Measurements from ENCODE around the gene ZBTB32. TPM values are rescaled to one million over a fixed set of nuclear protein-coding genes. Genes with fewer than 3 reads are reported as not detected.
"Not testable (repeated sequence)": the region's sequence is repeated elsewhere in the genome, so short reads cannot be mapped to it uniquely, and the experiment has no call there.

ZBTB32 gene
- total RNA-seq, 1 experiment from 2014 or later, result not detected

DNA sequence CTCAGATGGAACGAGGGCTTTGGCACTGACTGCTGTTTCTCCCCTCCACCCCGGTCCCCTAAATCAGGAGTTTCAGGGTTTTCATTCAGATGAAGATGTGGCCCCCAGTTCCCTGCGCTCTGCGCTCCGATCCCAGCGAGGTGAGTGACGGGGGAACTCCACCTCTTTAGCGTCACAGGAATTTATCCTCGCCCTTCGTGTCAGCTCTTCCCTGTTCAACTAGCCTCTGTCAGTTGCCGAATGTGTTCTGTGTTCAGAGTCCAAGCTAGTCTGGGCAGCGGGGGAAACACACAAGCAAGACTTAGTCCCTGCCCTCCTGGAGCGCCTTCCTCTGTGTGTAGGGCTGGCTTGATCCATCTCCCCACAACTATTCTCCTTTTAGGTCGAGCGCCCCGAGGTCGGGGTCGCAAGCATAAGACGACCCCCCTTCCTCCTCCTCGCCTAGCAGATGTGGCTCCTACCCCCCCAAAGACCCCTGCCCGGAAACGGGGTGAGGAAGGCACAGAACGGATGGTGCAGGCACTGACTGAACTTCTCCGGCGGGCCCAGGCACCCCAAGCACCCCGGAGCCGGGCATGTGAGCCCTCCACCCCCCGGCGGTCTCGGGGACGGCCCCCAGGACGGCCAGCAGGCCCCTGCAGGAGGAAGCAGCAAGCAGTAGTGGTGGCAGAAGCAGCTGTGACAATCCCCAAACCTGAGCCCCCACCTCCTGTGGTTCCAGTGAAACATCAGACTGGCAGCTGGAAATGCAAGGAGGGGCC lies 15.2 kb downstream of the ZBTB32 start:
- H3K9me3 ChIP-seq (replicated peaks), result no peaks in the 10 kb centered on the region
- peaks cover 58% of the 10 kb centered on the region for H3K36me3 ChIP-seq
- peaks cover 22% of the 10 kb centered on the region for H3K4me1 ChIP-seq (replicated peaks)
- H3K4me3 ChIP-seq, result peak overlapping the region; percentile 55
- H3K27me3 ChIP-seq (replicated peaks), result no peaks in the 10 kb centered on the region
- DNase-seq (ENCODE audit: low read depth in 1 of 2, low spot score in 2 of 2), result peak in 1 of 2 experiments; percentile 43
- H3K27ac ChIP-seq, result no peak overlapping the region

DNA sequence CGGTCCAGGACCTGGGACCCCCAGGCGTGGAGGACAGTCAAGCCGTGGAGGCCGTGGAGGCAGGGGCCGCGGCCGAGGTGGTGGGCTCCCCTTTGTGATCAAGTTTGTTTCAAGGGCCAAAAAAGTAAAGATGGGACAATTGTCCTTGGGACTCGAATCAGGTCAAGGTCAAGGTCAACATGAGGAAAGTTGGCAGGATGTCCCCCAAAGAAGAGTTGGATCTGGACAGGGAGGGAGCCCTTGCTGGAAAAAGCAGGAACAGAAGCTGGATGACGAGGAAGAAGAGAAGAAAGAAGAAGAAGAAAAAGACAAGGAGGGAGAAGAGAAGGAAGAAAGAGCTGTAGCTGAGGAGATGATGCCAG lies 15.8 kb downstream of the ZBTB32 start:
- H3K9me3 ChIP-seq (replicated peaks), result no peaks in the 10 kb centered on the region

DNA sequence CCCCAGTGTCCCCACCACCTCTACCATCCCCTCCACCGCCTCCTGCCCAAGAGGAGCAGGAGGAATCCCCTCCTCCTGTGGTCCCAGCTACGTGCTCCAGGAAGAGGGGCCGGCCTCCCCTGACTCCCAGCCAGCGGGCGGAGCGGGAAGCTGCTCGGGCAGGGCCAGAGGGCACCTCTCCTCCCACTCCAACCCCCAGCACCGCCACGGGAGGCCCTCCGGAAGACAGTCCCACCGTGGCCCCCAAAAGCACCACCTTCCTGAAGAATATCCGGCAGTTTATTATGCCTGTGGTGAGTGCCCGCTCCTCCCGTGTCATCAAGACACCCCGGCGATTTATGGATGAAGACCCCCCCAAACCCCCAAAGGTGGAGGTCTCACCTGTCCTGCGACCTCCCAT lies 16.3 kb downstream of the ZBTB32 start:
- peaks cover 68% of the 10 kb centered on the region for H3K36me3 ChIP-seq

More for the DNA sequence above, 15.8 kb downstream of the ZBTB32 start:
- Histone ChIP-seq H3K4me3 (no peak overlapping the region), H3K4me1 (replicated peaks) (peaks cover 22% of the 10 kb centered on the region), H3K36me3 (peaks cover 63% of the 10 kb centered on the region), H3K27ac (no peak overlapping the region), H3K27me3 (replicated peaks) (no peaks in the 10 kb centered on the region)
- DNase-seq (ENCODE audit: low read depth in 1 of 2, low spot score in 2 of 2), result no peak

DNA sequence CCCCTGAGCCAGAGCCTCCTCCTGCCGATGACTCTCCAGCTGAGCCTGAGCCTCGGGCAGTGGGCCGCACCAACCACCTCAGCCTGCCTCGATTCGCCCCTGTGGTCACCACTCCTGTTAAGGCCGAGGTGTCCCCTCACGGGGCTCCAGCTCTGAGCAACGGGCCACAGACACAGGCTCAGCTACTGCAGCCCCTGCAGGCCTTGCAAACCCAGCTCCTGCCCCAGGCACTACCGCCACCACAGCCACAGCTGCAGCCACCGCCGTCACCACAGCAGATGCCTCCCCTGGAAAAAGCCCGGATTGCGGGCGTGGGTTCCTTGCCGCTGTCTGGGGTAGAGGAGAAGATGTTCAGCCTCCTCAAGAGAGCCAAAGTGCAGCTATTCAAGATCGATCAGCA lies 17.0 kb downstream of the ZBTB32 start:
- no peaks in the 10 kb centered on the region for H3K9me3 ChIP-seq (replicated peaks)
- peak in 1 of 2 experiments; percentile 37 for DNase-seq (ENCODE audit: low read depth in 1 of 2, low spot score in 2 of 2)
- H3K36me3 ChIP-seq, result peaks cover 76% of the 10 kb centered on the region
- no peak overlapping the region for H3K4me3 ChIP-seq
- no peak overlapping the region for H3K27ac ChIP-seq
- H3K4me1 ChIP-seq (replicated peaks), result peaks cover 15% of the 10 kb centered on the region
- no peaks in the 10 kb centered on the region for H3K27me3 ChIP-seq (replicated peaks)

More for the DNA sequence above, 16.3 kb downstream of the ZBTB32 start:
- Histone ChIP-seq H3K4me3 (no peak overlapping the region), H3K27me3 (replicated peaks) (no peaks in the 10 kb centered on the region), H3K9me3 (replicated peaks) (no peaks in the 10 kb centered on the region), H3K4me1 (replicated peaks) (peaks cover 22% of the 10 kb centered on the region), H3K27ac (no peak overlapping the region)
- DNase-seq (ENCODE audit: low read depth in 1 of 2, low spot score in 2 of 2), result no peak

DNA sequence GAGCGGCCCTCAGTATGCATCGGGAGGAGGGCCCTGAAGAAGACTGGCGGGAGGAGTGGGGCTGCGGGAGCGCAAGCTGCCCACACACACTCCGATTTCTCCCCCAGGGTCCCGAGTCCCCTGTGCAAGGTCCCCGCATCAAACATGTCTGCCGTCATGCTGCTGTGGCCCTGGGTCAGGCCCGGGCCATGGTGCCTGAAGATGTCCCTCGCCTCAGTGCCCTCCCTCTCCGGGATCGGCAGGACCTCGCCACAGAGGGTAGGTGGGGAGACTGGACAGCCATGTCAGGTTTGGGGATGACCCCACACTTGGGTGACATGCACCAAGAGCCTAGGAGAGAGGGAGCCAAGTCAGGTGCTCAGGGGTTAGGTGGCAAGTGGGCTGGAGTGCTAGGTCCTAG lies 18.1 kb downstream of the ZBTB32 start:
- Histone ChIP-seq H3K27me3 (replicated peaks) (no peaks in the 10 kb centered on the region), H3K4me1 (replicated peaks) (peaks cover 7% of the 10 kb centered on the region), H3K36me3 (peaks cover 85% of the 10 kb centered on the region), H3K4me3 (no peak overlapping the region), H3K27ac (no peak overlapping the region), H3K9me3 (replicated peaks) (no peaks in the 10 kb centered on the region)
- DNase-seq (ENCODE audit: low read depth in 1 of 2, low spot score in 2 of 2), result no peak

DNA sequence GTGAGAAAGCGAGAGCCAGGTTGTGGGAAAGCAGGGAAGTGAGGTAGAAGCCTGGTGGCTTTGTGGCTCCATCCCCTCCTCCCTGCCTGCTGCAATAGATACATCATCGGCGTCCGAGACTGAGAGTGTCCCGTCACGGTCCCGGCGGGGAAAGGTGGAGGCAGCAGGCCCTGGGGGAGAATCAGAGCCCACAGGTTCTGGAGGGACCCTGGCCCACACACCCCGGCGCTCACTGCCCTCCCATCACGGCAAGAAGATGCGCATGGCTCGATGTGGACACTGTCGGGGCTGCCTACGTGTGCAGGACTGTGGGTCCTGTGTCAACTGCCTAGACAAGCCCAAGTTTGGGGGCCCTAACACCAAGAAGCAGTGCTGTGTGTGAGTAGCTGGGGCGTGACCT lies 18.5 kb downstream of the ZBTB32 start:
- Histone ChIP-seq H3K4me1 (replicated peaks) (peaks cover 7% of the 10 kb centered on the region), H3K27ac (no peak overlapping the region), H3K27me3 (replicated peaks) (no peaks in the 10 kb centered on the region), H3K9me3 (replicated peaks) (no peaks in the 10 kb centered on the region), H3K36me3 (peaks cover 89% of the 10 kb centered on the region), H3K4me3 (no peak overlapping the region)
- no peak for DNase-seq (ENCODE audit: low read depth in 1 of 2, low spot score in 2 of 2)

DNA sequence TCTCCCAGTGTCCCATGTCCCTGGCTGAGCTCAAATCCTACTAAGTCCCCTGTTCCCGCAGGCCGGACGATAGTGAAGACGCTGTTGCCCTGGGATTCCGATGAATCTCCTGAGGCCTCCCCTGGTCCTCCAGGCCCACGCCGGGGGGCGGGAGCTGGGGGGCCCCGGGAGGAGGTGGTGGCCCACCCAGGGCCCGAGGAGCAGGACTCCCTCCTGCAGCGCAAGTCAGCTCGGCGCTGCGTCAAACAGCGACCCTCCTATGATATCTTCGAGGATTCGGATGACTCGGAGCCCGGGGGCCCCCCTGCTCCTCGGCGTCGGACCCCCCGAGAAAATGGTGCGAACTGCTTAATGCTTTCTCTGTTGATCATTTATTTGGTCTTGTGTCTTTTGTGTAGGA lies 19.3 kb downstream of the ZBTB32 start:
- Histone ChIP-seq H3K27me3 (replicated peaks) (no peaks in the 10 kb centered on the region), H3K27ac (no peak overlapping the region), H3K4me3 (no peak overlapping the region), H3K4me1 (replicated peaks) (peaks cover 7% of the 10 kb centered on the region), H3K36me3 (peaks cover 92% of the 10 kb centered on the region), H3K9me3 (replicated peaks) (no peaks in the 10 kb centered on the region)
- no peak for DNase-seq (ENCODE audit: low read depth in 1 of 2, low spot score in 2 of 2)

DNA sequence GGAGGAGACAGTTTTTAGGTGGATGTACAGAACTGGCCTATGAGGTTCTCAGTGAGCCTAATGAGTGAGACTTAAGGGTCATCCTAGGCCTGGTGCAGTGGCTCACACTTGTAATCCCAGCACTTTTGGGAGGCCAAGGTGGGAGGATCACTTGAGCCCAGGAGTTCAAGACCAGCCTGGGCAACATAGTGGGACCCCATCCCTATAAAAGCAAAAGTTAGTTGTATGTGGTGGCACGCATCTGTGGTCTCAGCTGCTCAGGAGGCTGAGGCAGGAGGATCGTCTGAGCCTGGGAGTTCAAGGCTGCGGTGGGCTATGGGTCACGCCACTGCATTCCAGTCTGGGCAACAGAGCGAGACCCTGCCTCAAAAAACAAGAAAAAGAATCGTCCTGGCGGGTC lies 19.8 kb downstream of the ZBTB32 start:
- not testable (repeated sequence) for DNase-seq (ENCODE audit: low read depth in 1 of 2, low spot score in 2 of 2); H3K27ac ChIP-seq; H3K4me3 ChIP-seq; H3K27me3 ChIP-seq (replicated peaks); H3K4me1 ChIP-seq (replicated peaks); H3K9me3 ChIP-seq (replicated peaks)
- H3K36me3 ChIP-seq, result peaks cover 93% of the 10 kb centered on the region

DNA sequence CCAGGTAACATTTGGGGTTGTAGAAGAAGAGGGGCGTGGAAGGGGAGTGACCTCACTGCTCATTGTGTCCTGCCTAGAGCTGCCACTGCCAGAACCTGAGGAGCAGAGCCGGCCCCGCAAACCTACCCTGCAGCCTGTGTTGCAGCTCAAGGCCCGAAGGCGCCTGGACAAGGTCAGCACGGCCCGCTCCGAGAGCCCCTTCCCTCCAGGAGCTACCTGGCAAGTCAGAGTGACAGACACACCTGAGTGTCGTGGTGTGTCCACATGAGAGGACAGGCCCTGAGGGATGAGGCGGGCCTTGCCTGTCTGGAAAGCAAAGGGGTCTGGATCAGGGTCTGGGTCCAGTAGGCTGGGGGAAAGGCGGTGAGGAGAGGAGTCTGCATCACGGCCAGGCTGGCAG lies 20.2 kb downstream of the ZBTB32 start:
- peaks cover 93% of the 10 kb centered on the region for H3K36me3 ChIP-seq
- H3K4me3 ChIP-seq, result no peak overlapping the region
- no peak overlapping the region for H3K27ac ChIP-seq
- DNase-seq (ENCODE audit: low read depth in 1 of 2, low spot score in 2 of 2), result no peak
- no peaks in the 10 kb centered on the region for H3K9me3 ChIP-seq (replicated peaks)
- no peaks in the 10 kb centered on the region; the same call in 1 of the 2 replicates for H3K4me1 ChIP-seq (replicated peaks)
- H3K27me3 ChIP-seq (replicated peaks), result no peaks in the 10 kb centered on the region

DNA sequence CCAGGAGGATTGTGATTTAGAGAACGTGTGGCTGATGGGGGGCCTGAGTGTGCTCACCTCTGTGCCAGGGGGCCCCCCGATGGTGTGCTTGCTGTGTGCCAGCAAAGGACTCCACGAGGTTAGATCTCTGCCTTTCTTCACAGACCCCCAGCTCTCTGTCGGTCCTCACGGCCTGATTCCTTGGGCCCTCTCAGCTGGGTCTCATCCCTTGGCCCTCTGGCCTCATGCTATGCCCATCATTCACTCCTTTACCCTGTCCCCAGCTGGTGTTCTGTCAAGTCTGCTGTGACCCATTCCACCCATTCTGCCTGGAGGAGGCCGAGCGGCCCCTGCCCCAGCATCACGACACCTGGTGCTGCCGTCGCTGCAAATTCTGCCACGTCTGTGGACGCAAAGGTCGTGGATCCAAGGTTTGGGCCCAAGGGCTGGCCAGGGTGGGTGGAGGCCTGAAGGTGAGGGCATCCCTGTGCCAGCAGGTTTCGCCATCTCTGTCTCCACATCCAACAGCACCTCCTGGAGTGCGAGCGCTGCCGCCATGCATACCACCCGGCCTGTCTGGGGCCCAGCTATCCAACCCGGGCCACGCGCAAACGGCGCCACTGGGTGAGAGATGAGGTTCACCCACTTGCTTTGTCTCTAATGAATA lies 21.0 kb downstream of the ZBTB32 start:
- Histone ChIP-seq H3K4me3 (no peak overlapping the region), H3K36me3 (peaks cover 94% of the 10 kb centered on the region), H3K9me3 (replicated peaks) (no peaks in the 10 kb centered on the region), H3K27me3 (replicated peaks) (no peaks in the 10 kb centered on the region), H3K4me1 (replicated peaks) (no peaks in the 10 kb centered on the region), H3K27ac (no peak overlapping the region)
- no peak for DNase-seq (ENCODE audit: low read depth in 1 of 2, low spot score in 2 of 2)

DNA sequence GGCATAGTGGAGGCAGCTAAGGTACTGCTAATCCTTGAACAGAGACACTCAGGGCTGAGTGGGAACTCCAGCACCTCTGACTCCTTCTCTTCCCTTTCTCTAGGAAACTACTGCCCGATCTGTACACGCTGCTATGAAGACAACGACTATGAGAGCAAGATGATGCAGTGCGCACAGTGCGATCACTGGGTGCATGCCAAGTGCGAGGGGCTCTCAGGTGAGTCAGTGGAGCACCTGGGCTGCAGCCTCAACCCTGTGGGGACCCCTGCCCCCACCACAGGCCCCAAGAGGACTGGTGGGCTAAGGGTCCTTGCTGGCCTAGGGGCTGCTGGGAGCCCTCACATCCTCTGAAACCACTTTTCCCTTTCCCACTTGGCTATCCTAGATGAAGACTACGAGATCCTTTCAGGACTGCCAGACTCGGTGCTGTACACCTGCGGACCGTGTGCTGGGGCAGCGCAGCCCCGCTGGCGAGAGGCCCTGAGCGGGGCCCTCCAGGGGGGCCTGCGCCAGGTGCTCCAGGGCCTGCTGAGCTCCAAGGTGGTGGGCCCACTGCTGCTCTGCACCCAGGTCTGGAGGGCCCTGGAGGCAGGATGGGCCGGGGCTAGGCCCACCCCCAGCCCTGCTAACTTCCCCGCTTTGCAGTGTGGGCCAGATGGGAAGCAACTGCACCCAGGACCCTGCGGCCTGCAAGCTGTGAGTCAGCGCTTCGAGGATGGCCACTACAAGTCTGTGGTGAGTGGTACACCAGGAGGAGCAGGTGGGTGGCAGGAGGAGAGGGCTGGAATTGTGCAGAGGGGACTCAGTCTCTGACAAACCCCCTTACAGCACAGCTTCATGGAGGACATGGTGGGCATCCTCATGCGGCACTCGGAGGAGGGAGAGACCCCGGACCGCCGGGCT lies 22.9 kb downstream of the ZBTB32 start:
- no peak for DNase-seq (ENCODE audit: low read depth in 1 of 2, low spot score in 2 of 2)
- Histone ChIP-seq H3K27me3 (replicated peaks) (no peaks in the 10 kb centered on the region), H3K9me3 (replicated peaks) (no peaks in the 10 kb centered on the region), H3K4me1 (replicated peaks) (no peaks in the 10 kb centered on the region), H3K36me3 (peaks cover 98% of the 10 kb centered on the region), H3K27ac (no peak overlapping the region), H3K4me3 (no peak overlapping the region)

DNA sequence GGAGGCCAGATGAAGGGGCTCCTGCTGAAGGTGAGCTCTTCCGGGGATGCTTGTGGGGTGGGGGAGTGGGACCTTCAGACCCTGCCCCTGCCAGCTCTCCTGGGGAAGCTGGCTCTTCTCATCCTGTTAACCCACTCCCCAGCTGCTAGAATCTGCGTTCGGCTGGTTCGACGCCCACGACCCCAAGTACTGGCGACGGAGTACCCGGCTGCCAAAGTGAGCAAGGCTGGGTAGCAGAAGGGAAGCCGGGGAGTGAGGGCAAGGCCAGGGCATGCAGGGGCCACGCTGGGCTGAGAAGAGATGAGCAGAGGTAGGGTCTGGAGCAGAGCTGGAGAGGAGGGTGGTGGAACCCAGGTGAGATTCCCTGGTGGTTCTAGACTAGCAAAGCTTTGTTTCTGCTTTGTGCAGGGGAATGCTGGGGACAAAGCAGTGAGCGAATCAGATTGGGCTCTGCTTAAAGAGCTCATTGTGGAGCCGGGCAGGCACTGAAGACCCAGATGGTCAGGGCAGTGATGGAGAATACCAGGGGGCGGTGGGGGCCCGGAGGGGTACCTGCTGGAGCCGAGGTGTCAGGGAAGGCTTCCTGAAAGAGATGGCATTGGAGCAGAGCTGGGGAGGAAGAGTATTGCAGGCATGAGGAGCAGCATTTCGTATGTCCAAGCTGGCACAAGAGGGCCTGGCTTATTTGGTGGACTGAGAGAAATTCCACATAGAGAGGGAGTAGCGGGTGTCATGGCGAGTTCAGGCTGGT lies 23.8 kb downstream of the ZBTB32 start:
- peaks cover 97% of the 10 kb centered on the region for H3K36me3 ChIP-seq
- H3K4me3 ChIP-seq, result no peak overlapping the region
- H3K9me3 ChIP-seq (replicated peaks), result no peaks in the 10 kb centered on the region
- H3K27me3 ChIP-seq (replicated peaks), result no peaks in the 10 kb centered on the region
- H3K27ac ChIP-seq, result no peak overlapping the region
- DNase-seq (ENCODE audit: low read depth in 1 of 2, low spot score in 2 of 2), result no peak
- no peaks in the 10 kb centered on the region for H3K4me1 ChIP-seq (replicated peaks)

DNA sequence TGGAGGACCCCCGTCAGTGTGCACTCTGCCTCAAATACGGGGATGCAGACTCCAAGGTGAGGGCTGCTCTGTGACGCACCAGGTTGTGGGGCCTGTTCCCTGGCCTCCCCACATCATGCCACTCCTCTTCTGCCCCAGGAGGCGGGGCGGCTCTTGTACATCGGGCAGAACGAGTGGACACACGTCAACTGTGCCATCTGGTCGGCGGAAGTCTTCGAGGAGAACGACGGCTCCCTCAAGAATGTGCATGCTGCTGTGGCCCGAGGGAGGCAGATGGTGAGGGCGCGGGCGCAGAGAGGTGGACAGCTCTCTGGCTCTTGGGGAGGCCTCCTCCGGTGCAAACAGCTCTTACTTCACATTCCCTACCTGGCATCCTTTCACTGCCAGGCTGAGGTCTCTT lies 24.7 kb downstream of the ZBTB32 start:
- no peak overlapping the region for H3K27ac ChIP-seq
- no peak overlapping the region for H3K4me3 ChIP-seq
- H3K36me3 ChIP-seq, result peaks cover 95% of the 10 kb centered on the region
- H3K27me3 ChIP-seq (replicated peaks), result no peaks in the 10 kb centered on the region
- H3K4me1 ChIP-seq (replicated peaks), result no peaks in the 10 kb centered on the region
- no peak for DNase-seq (ENCODE audit: low read depth in 1 of 2, low spot score in 2 of 2)
- no peaks in the 10 kb centered on the region for H3K9me3 ChIP-seq (replicated peaks)
